HepG2 (cell line): ENCODE measurements around the gene INTS4. TPM values are rescaled to one million over a fixed set of nuclear protein-coding genes. Genes with fewer than 3 reads are reported as not detected.
A peak's percentile ranks its signal among the peaks of the same experiment; 100 is the strongest.

Experiments
- CCDC6 ChIP-seq: sonication (generic); formaldehyde crosslinking; IDR thresholded peaks from 2 replicates; pipeline ENCODE4 v1.8.1; 2022; ENCODE audit warnings: mild to moderate bottlenecking, missing genetic modification reagents, moderate library complexity
- CREBL2 ChIP-seq: sonication (generic); formaldehyde crosslinking; IDR thresholded peaks from 2 replicates; pipeline ENCODE4 v1.8.1; 2023; ENCODE audit warnings: missing genetic modification reagents, mild to moderate bottlenecking, borderline replicate concordance
- ELF3 ChIP-seq: IDR thresholded peaks from 2 replicates; pipeline ENCODE4 v1.6.1; 2016; ENCODE audit warnings: missing genetic modification reagents, missing compliant biosample characterization
- GABPB1 ChIP-seq: IDR thresholded peaks from 2 replicates; pipeline ENCODE4 v1.6.1; 2016; ENCODE audit warnings: mild to moderate bottlenecking, missing genetic modification reagents, moderate library complexity, missing compliant biosample characterization
- HOXD1 ChIP-seq: sonication (generic); formaldehyde crosslinking; IDR thresholded peaks from 2 replicates; pipeline ENCODE4 v1.5.0; 2020; ENCODE audit warnings: missing genetic modification reagents
- KDM1A ChIP-seq: IDR thresholded peaks from 2 replicates; pipeline ENCODE4 v1.6.1; 2016; ENCODE audit warnings: missing compliant biosample characterization
- KMT2A ChIP-seq: sonication (generic); formaldehyde crosslinking; IDR thresholded peaks from 2 replicates; pipeline ENCODE4 v1.4.0; 2020; ENCODE audit warnings: missing genetic modification reagents
- MXI1 ChIP-seq: IDR thresholded peaks from 3 replicates; pipeline ENCODE4 v1.6.1; 2012; ENCODE audit warnings: low read depth, low read length, inconsistent platforms, borderline replicate concordance
- NFIC ChIP-seq: IDR thresholded peaks from 2 replicates; pipeline ENCODE4 v1.6.1; 2012; ENCODE audit warnings: mild to moderate bottlenecking, low read length, inconsistent platforms
- PBX3 ChIP-seq: sonication (generic); formaldehyde crosslinking; IDR thresholded peaks from 2 replicates; pipeline ENCODE4 v1.8.1; 2023; ENCODE audit warnings: missing genetic modification reagents, inconsistent platforms, borderline replicate concordance
- PHF21A ChIP-seq: sonication (generic); formaldehyde crosslinking; IDR thresholded peaks from 2 replicates; pipeline ENCODE4 v1.5.0; 2020; ENCODE audit warnings: mild to moderate bottlenecking, missing genetic modification reagents
- RXRA ChIP-seq: sonication (generic); formaldehyde crosslinking; IDR thresholded peaks from 2 replicates; pipeline ENCODE4 v1.5.1; 2020; ENCODE audit warnings: missing genetic modification reagents
- SOX13 ChIP-seq, 3 experiments: fragments of 450-650 bp in 1 of 3; sonication (generic) in 1 of 3; formaldehyde crosslinking in 1 of 3; IDR thresholded peaks in 2 of 3; conservative IDR thresholded peaks in 1 of 3; 2 replicates each; pipeline versions ENCODE4 v1.5.0 to v1.6.1; 2016 to 2020; ENCODE audit warnings: antibody characterized with exemption in 1 of 3, mild to moderate bottlenecking in 1 of 3, missing compliant biosample characterization in 1 of 3, missing genetic modification reagents in 1 of 3, moderate library complexity in 1 of 3
- TFDP1 ChIP-seq: IDR thresholded peaks from 2 replicates; pipeline ENCODE4 v1.6.1; 2016; ENCODE audit warnings: missing compliant biosample characterization, missing genetic modification reagents, borderline replicate concordance
- ZFX ChIP-seq: sonication (generic); formaldehyde crosslinking; IDR thresholded peaks from 2 replicates; pipeline ENCODE4 v1.4.0; 2020; ENCODE audit warnings: mild to moderate bottlenecking, low read depth, missing genetic modification reagents, moderate library complexity
- ZNF614 ChIP-seq: IDR thresholded peaks from 2 replicates; pipeline ENCODE4 v1.6.1; 2018; ENCODE audit warnings: missing biosample characterization, missing genetic modification reagents, inconsistent platforms, borderline replicate concordance
- ZNF687 ChIP-seq: sonication (generic); formaldehyde crosslinking; IDR thresholded peaks from 2 replicates; pipeline ENCODE4 v1.5.1; 2020; ENCODE audit warnings: mild to moderate bottlenecking, missing genetic modification reagents, moderate library complexity
- polyA plus RNA-seq, 8 experiments: library from polyadenylated mRNA; depleted of rRNA in 3 of 8; stranded (reverse) in 7 of 8; unstranded in 1 of 8; fragments of >200 nt; fragmentation: Illumina TruSeq in 4 of 8; extraction: Trizol in 4 of 8; gene quantifications; 2 replicates each; pipeline versions ENCODE4 v1.2.1 to v1.2.3, GENCODE V29; 2011 to 2016; ENCODE audit warnings: low read depth in 4 of 8, missing spikeins in 1 of 8, mixed read lengths in 1 of 8; ENCODE audit not compliant: insufficient read depth in 1 of 8
- total RNA-seq, 5 experiments: library from RNA; depleted of rRNA; stranded (reverse); fragments of >200 nt; fragmentation: Illumina TruSeq; extraction: Trizol; gene quantifications; 2 replicates each; pipeline ENCODE4 v1.2.3, GENCODE V29; 2016; ENCODE audit warnings: low read depth in 1 of 5

The INTS4 gene
- total and polyA plus RNA-seq, 2 of the 13 experiments (the other 11 are each of a cell fraction or from before 2014, with no cell fraction given) = 37.3 to 44.8 TPM

GRCh38 chr11:78037056-78037455 lies 42.6 kb upstream of the INTS4 start (continued):
- TF ChIP-seq GABPB1 (CRISPR knock-in tag) (0 out of 2 replicates have a peak, but pooled peaks have one; percentile 28), SOX13 (IDR thresholded peaks at IDR 0.05) (no peak), SOX13 (CRISPR knock-in tag; conservative IDR thresholded peaks at IDR 0.05 in 1 of 2, IDR thresholded peaks at IDR 0.05 in 1 of 2) (peak in 1 of 2 experiments; percentile 19; a peak in 1 of 4 replicates), ZNF614 (CRISPR knock-in tag) (0 out of 2 replicates have a peak, but pooled peaks have one; percentile 20), ZFX (CRISPR knock-in tag) (peak; percentile 52), RXRA (CRISPR knock-in tag) (0 out of 2 replicates have a peak, but pooled peaks have one; percentile 11), TFDP1 (CRISPR knock-in tag) (peak; percentile 39; the same call in 1 of the 2 replicates), MXI1 (peak; percentile 42; the same call in 1 of the 3 replicates), PBX3 (CRISPR knock-in tag) (no peak), PHF21A (CRISPR knock-in tag) (peak; percentile 32; the same call in 1 of the 2 replicates), NFIC (no peak), CREBL2 (no peak), ZNF687 (CRISPR knock-in tag) (peak; percentile 79), HOXD1 (no peak), KDM1A (CRISPR knock-in tag) (no peak), CCDC6 (no peak), ELF3 (CRISPR knock-in tag) (peak; percentile 42; the same call in 1 of the 2 replicates), KMT2A (CRISPR knock-in tag) (no peak)
- TF ChIP-seq, all 625 proteins: peak for 33
